ENCODE measurements around the gene PNISR.

DNA sequence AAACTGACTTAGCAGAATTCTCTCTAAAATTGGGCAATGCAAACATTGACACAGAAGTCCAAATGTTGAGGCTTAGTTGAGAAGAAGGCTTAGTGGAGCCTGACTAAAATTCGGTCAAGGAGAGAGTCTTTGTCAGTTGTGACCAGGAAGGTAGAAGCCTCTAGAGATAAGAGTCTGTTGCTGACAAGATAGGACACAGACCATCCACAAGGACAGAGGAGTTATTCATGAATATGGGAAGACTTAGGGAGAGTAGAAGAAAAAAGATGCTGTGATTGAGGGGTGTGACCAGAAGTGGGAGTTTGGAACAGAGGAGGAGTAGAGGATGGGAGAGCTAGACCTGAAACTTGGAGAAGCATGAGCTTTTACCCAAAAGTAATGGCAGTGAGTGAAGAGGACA lies 68.5 kb downstream of the PNISR start:
- TF ChIP-seq POLR2AphosphoS5 (IDR thresholded peaks at IDR 0.05) (no peak), EP300 (IDR thresholded peaks at IDR 0.05) (no peak)
